MCF 10A (cell line): ENCODE measurements around the gene ACOX1. TPM values are rescaled to one million over a fixed set of nuclear protein-coding genes. Genes with fewer than 3 reads are reported as not detected.

Experiments
- BruUV-seq: library from RNA; stranded (reverse); fragments of 400-500 nt; replicated peaks from 2 replicates; lab custom pipeline; 2021; lab: Mats Ljungman, UMichigan
- CTCF ChIA-PET: fragments of 300-600 bp; sonication (Branson Sonifier 250); formaldehyde crosslinking; extraction: SDS; loops from one replicate; lab custom pipeline; 2021; ENCODE audit warnings: antibody characterized with exemption, inconsistent platforms; lab: Yijun Ruan, JAX
- POLR2A ChIA-PET: fragments of 300-600, 350-650 bp; sonication (Branson Sonifier 250); formaldehyde crosslinking; extraction: SDS; loops from one replicate; lab custom pipeline; 2020; ENCODE audit warnings: antibody characterized with exemption, inconsistent platforms; lab: Yijun Ruan, JAX
- DNase-seq: peaks from one replicate; pipeline ENCODE4 v3.0.0-alpha.2; 2018; ENCODE audit not compliant: unreplicated experiment
- H3K27ac Mint-ChIP-seq: one replicate; pipeline ENCODE4 v1.8.0; 2022; ENCODE audit warnings: mild to moderate bottlenecking, low read depth, mixed read lengths; ENCODE audit not compliant: unreplicated experiment
- H3K27me3 Mint-ChIP-seq: one replicate; pipeline ENCODE4 v1.8.0; 2022; ENCODE audit warnings: mixed read lengths; ENCODE audit not compliant: insufficient read depth, unreplicated experiment
- H3K36me3 Mint-ChIP-seq: one replicate; pipeline ENCODE4 v1.8.0; 2022; ENCODE audit warnings: mild to moderate bottlenecking, moderate library complexity, mixed read lengths; ENCODE audit not compliant: insufficient read depth, unreplicated experiment
- H3K4me1 Mint-ChIP-seq: one replicate; pipeline ENCODE4 v1.8.0; 2022; ENCODE audit warnings: mixed read lengths; ENCODE audit not compliant: insufficient read depth, unreplicated experiment
- H3K4me3 Mint-ChIP-seq: one replicate; pipeline ENCODE4 v1.8.0; 2022; ENCODE audit warnings: mild to moderate bottlenecking, moderate library complexity, mixed read lengths; ENCODE audit not compliant: unreplicated experiment
- H3K9me3 Mint-ChIP-seq: one replicate; pipeline ENCODE4 v1.8.0; 2022; ENCODE audit warnings: mixed read lengths; ENCODE audit not compliant: unreplicated experiment
- intact Hi-C: fragments of 100-400 bp; cut with micrococcal nuclease; formaldehyde crosslinking; loops from 2 replicates; pipeline ENCODE4 v1.14.1; 2022
- total RNA-seq: library from RNA; stranded (reverse); gene quantifications from 2 replicates; pipeline ENCODE4 v1.2.3, GENCODE V29; 2022
- TF ChIP-seq, protein P1 (sequence below): fragments of 200-600 bp; IDR thresholded peaks from one replicate; pipeline ENCODE4 v1.8.0; 2022; ENCODE audit warnings: antibody characterized with exemption, mild to moderate bottlenecking; ENCODE audit not compliant: unreplicated experiment

Gene ACOX1
- total RNA-seq, 1 experiment from 2014 or later: 23.4 TPM

DNA sequence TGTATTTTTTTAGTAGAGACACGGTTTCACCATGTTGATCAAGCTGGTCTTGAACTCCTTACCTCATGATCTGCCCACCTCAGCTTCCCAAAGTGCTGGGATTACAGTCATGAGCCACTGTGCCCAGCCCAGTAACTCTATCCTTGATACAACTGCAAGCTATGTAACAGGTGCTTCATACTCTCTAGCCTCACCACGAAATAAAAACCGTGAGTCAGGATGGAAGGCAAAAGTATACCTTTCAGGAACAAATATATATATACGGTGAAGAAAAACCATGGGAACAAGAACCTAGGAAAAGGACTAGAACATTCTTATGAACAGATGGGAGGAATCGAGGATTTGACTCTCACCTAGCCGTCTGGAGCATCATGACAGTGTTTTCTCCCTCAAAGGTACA is 28.5 kb downstream of the ACOX1 start:
- Mint-ChIP-seq H3K27ac (no peak overlapping the region), H3K4me1 (no peaks in the 10 kb centered on the region), H3K27me3 (no peaks in the 10 kb centered on the region), H3K36me3 (peaks cover 88% of the 10 kb centered on the region), H3K4me3 (no peak overlapping the region), H3K9me3 (no peaks in the 10 kb centered on the region)
- ChIA-PET CTCF (interaction anchor here (0.8 kb wide), 1 partner anchor 329 kb away, joined by 3 read pairs; no protein-coding TSS in a partner anchor), POLR2A (interaction anchor here (0.6 to 1.1 kb wide), 2 partner anchors 10 to 12 kb away, joined by 4 to 8 read pairs; partner anchors contain the start of gene FBF1)
- TF ChIP-seq, protein P1, sequence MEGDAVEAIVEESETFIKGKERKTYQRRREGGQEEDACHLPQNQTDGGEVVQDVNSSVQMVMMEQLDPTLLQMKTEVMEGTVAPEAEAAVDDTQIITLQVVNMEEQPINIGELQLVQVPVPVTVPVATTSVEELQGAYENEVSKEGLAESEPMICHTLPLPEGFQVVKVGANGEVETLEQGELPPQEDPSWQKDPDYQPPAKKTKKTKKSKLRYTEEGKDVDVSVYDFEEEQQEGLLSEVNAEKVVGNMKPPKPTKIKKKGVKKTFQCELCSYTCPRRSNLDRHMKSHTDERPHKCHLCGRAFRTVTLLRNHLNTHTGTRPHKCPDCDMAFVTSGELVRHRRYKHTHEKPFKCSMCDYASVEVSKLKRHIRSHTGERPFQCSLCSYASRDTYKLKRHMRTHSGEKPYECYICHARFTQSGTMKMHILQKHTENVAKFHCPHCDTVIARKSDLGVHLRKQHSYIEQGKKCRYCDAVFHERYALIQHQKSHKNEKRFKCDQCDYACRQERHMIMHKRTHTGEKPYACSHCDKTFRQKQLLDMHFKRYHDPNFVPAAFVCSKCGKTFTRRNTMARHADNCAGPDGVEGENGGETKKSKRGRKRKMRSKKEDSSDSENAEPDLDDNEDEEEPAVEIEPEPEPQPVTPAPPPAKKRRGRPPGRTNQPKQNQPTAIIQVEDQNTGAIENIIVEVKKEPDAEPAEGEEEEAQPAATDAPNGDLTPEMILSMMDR: no peak
- intact Hi-C loops: no loop called here
- BruUV-seq: no TSS peak
- DNase-seq: no peak

DNA sequence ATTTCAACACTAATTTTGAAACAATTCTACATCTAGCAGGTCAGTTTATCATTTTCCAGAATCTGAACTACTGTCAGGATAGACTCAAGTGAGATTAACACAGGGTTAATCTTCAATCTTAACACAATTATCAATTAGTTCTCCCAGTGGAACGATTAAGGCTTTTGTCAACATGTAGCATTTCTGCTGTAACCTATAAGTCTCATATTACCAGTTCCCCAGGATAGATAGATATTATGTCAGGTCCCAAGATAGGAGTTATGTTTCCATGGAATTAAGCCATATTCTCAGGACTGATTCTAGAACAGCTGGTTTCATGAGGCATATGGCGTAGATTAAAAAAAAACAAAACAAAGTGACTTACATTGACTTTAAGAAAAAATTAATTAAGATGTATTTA is 33.8 kb downstream of the ACOX1 start:
- Mint-ChIP-seq H3K36me3 (peaks cover 40% of the 10 kb centered on the region), H3K4me1 (peaks cover 10% of the 10 kb centered on the region), H3K27ac (no peak overlapping the region), H3K4me3 (no peak overlapping the region), H3K27me3 (no peaks in the 10 kb centered on the region), H3K9me3 (no peaks in the 10 kb centered on the region)
- no TSS peak for BruUV-seq
- CTCF ChIA-PET: interaction anchor here (0.6 to 1.2 kb wide), 2 partner anchors 35 to 61 kb away, joined by 3 to 4 read pairs; no protein-coding TSS in a partner anchor
- no peak for DNase-seq
- intact Hi-C loops: no loop called here
- POLR2A ChIA-PET: interaction anchor here (0.5 kb wide), 1 partner anchor 126 kb away, joined by 3 read pairs; no protein-coding TSS in a partner anchor
- TF ChIP-seq, protein P1: no peak

DNA sequence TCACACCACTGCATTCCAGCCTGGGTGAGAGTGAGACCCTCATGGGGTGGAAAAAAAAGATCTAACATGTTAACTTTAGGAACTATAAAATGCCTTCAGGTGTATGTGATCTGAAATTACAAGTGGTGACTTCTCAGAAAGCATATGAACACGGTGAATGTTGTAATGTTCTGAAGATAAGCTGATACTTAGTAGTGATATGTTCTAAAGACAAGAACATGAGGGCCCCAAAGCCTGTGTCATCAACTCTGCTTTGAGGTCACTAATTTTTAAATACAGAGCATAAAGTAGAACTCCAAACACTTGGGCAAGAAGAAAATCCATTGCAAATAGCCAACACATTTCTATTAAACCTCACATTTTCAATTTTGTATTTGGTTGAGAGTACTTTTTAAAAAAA is 35.5 kb downstream of the ACOX1 start:
- no peaks in the 10 kb centered on the region for H3K27me3 Mint-ChIP-seq
- no peaks in the 10 kb centered on the region for H3K9me3 Mint-ChIP-seq
- no TSS peak for BruUV-seq
- no peak for DNase-seq
- intact Hi-C loops: loop anchor here (5.0 kb wide), 1 partner anchor 34 kb away; the partner anchor contains the start of genes ACOX1 and TEN1
- POLR2A ChIA-PET: interaction anchor here (0.7 kb wide), 1 partner anchor 50 kb away, joined by 3 read pairs; no protein-coding TSS in a partner anchor
- H3K4me3 Mint-ChIP-seq: no peak overlapping the region
- H3K4me1 Mint-ChIP-seq: peaks cover 10% of the 10 kb centered on the region
- TF ChIP-seq, protein P1: no peak
- H3K36me3 Mint-ChIP-seq: peaks cover 22% of the 10 kb centered on the region
- CTCF ChIA-PET: interaction anchor here (0.7 to 1.6 kb wide), 2 partner anchors 38 to 199 kb away, joined by 4 read pairs; partner anchors contain the start of gene MRPL38
- no peak overlapping the region for H3K27ac Mint-ChIP-seq

DNA sequence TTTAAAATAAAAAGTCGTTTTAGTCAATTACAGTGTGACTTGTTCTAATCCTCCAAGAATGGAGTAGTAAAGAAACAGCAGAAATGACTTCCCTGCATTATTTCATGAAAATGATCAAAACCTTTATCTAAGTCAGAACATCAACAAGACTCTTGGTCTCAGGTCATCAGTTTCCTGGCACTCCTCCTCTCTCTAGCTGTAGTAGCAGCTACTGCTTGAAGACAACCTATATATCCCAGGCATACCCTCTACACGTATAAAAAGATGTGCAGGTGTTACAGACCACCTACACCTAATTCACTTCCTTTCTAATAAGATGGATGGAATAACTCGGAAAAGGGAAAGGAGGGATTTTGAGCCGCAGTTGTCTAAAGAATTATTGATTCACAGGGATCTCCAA is 36.5 kb downstream of the ACOX1 start:
- BruUV-seq: no TSS peak
- peak overlapping the region; percentile 49 for H3K27ac Mint-ChIP-seq

More for the DNA sequence above, 36.5 kb downstream of the ACOX1 start:
- no peak for DNase-seq
- Mint-ChIP-seq H3K4me3 (no peak overlapping the region), H3K27me3 (no peaks in the 10 kb centered on the region), H3K9me3 (no peaks in the 10 kb centered on the region), H3K4me1 (peaks cover 10% of the 10 kb centered on the region), H3K36me3 (peaks cover 17% of the 10 kb centered on the region)
- CTCF ChIA-PET: interaction anchor here (0.7 kb wide), 1 partner anchor 200 kb away, joined by 4 read pairs; no protein-coding TSS in a partner anchor
- POLR2A ChIA-PET: no interaction called here
- intact Hi-C loops: loop anchor here (5.0 kb wide), 1 partner anchor 35 kb away; the partner anchor contains the start of genes ACOX1 and TEN1
- TF ChIP-seq, protein P1: no peak
